SK-N-DZ (cell line): ENCODE measurements around the gene SERPINF2.
"Not testable (repeated sequence)": the region's sequence is repeated elsewhere in the genome, so short reads cannot be mapped to it uniquely, and the experiment has no call there.

ENCODE experiments used
- DNase-seq: peaks from one replicate; pipeline ENCODE4 v3.0.0-alpha.2; 2015; ENCODE audit warnings: low spot score

The SERPINF2 gene

GRCh38 chr17:1789936-1790335, 47.3 kb downstream of the SERPINF2 start:
- no peak for DNase-seq

- peak; percentile 60 for DNase-seq
These were observed 50.1 kb downstream of the SERPINF2 start for GRCh38 chr17:1792495-1793446.

GRCh38 chr17:1793447-1793806, 50.8 kb downstream of the SERPINF2 start:
- peak; percentile 44 for DNase-seq

- DNase-seq: no peak
These were observed 54.1 kb downstream of the SERPINF2 start for GRCh38 chr17:1796800-1797199.

GRCh38 chr17:1797323-1797722, 54.7 kb downstream of the SERPINF2 start:
- no peak for DNase-seq

- DNase-seq: not testable (repeated sequence)
These were observed 55.2 kb downstream of the SERPINF2 start for GRCh38 chr17:1797846-1798245.

GRCh38 chr17:1800240-1800639, 57.6 kb downstream of the SERPINF2 start:
- DNase-seq: no peak

GRCh38 chr17:1800712-1801111, 58.0 kb downstream of the SERPINF2 start:
- no peak for DNase-seq

- DNase-seq: no peak
These were observed 59.8 kb downstream of the SERPINF2 start for GRCh38 chr17:1802429-1802828.

- DNase-seq: no peak
These were observed 60.6 kb downstream of the SERPINF2 start for GRCh38 chr17:1803280-1803679.
